ENCODE results near the gene SMPD3.

SMPD3 gene

DNA sequence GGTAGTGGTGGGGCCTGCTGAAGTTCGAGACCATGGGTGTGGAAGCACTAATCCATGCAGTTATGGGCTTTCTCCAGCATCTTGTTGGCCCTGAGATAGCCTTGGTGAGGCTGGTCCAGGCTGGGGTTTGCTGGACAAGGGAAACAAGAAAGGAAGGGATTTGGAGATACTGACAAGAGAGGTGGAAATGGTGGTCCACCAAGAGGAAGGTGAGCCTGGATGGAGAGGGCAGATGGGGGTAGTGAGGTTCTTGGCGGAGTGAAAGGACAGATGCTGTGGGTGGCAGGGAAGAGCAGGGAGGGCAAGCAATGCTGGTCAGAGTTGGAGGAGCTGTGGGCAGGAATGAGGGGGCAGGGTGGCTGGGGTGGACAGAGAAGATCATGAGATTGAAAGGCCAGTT lies 5.5 kb upstream of the SMPD3 start:
- Histone ChIP-seq H3K36me3 (ENCODE audit: control insufficient read depth, insufficient read depth, low read length) (no peaks in the 10 kb centered on the region), H3K4me1 (ENCODE audit: control insufficient read depth, insufficient read depth, low read length, poor library complexity, severe bottlenecking) (peaks cover 20% of the 10 kb centered on the region), H3K9me3 (ENCODE audit: control insufficient read depth, low read length) (no peaks in the 10 kb centered on the region), H3K27ac (ENCODE audit: low read depth, low read length, severe bottlenecking) (no peak overlapping the region), H3K4me3 (ENCODE audit: extremely low read depth, insufficient read depth, low read length, poor library complexity, severe bottlenecking) (no peak overlapping the region)
- WGBS, 2 experiments (ENCODE audit: insufficient coverage in 2 of 2): 81 to 91% methylated on average over 2 of the region's 2 CpGs

GRCh38 chr16:68452176-68452575 lies 3.9 kb upstream of the SMPD3 start:
- Histone ChIP-seq H3K4me1 (ENCODE audit: control insufficient read depth, insufficient read depth, low read length, poor library complexity, severe bottlenecking) (peaks cover 24% of the 10 kb centered on the region), H3K9me3 (ENCODE audit: control insufficient read depth, low read length) (no peaks in the 10 kb centered on the region), H3K27ac (ENCODE audit: low read depth, low read length, severe bottlenecking) (peak overlapping the region; percentile 51), H3K4me3 (ENCODE audit: extremely low read depth, insufficient read depth, low read length, poor library complexity, severe bottlenecking) (no peak overlapping the region), H3K36me3 (ENCODE audit: control insufficient read depth, insufficient read depth, low read length) (no peaks in the 10 kb centered on the region)
- 42 to 44% methylated on average over 1 of the region's 1 CpG for WGBS, 2 experiments (ENCODE audit: insufficient coverage in 2 of 2)

DNA sequence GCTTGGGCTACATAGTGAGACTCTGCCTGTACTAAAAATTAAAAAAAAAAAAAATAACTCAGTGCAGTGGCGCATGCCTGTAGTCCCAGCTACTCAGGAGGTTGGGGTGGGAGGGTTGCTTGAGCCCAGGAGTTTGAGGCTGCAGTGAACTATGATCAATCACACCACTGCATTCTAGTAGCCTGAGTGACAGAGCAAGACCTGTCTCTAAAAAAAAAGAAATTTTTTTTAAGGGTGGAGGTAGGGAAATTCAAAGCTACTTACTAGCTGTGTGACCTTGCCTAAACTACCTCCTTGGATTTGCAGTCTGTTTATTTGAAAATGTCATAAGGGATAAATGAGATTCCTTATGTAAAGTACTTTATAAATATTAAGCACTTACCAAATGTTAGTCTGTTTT lies 3.4 kb upstream of the SMPD3 start:
- WGBS, 2 experiments (ENCODE audit: insufficient coverage in 2 of 2): no CpG with 5 or more reads among the region's 1 CpG
- Histone ChIP-seq H3K36me3 (ENCODE audit: control insufficient read depth, insufficient read depth, low read length) (no peaks in the 10 kb centered on the region), H3K4me1 (ENCODE audit: control insufficient read depth, insufficient read depth, low read length, poor library complexity, severe bottlenecking) (peaks cover 24% of the 10 kb centered on the region), H3K4me3 (ENCODE audit: extremely low read depth, insufficient read depth, low read length, poor library complexity, severe bottlenecking) (no peak overlapping the region), H3K27ac (ENCODE audit: low read depth, low read length, severe bottlenecking) (no peak overlapping the region), H3K9me3 (ENCODE audit: control insufficient read depth, low read length) (no peaks in the 10 kb centered on the region)

DNA sequence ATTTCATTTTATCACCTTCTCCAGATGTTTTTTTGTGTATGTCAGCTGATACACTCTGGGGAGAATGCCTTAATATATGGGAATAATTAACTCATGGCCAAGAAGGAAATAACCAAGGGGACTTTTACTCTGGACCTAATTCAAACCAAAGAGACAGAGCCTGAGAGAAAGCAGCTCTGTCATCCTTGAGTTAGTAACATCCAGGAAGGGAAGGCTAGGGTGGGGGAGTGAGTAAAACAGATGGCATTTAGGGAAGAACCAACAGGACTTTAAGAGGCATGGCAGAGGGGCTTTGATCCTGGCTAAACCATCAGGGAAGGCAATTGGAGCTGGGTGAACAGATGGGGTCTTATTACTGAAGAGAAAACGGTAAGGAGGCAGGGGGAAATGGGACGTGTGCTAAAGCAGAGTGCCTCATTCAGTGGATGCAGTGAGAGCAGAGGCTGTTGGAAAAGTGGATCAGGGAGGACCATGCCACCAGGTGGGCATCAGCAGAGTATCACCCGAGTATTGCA lies 2.5 kb upstream of the SMPD3 start:
- WGBS, 2 experiments (ENCODE audit: insufficient coverage in 2 of 2): 77 to 78% methylated on average over 3 of the region's 3 CpGs

DNA sequence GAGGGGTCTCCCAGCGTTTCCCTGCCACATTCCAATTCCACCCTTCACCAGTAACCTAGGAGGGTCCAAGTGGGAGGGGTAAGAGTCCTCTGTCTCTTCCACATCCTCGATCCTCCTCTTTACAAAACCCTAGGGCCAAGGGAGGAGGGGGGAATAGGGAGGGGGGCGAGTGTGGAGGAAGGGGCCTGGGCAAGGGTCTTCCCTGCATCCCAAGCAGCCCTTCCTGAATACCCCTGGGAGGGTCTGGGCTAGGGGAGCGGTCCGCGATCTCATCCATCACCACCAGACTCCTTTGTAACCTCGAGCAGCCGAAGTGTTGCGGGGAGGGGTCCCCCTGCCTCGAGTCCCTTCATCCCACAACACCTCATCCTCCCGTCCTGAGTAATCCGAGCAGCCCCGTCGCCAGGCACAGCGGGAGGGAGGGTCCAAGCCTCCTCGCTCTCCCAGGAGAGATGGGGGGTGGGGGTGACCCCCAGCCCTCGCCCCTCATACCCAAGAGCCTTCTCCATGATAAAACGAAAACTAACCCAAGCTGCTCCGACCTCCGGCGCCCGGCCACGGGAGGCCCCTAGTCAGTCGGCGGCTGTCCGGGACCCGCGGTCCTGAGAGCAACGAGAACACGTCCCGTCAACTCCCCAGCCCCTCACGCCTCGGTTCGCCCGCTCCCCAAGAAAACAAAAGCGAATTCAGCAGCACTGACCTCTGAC lies 502 bp downstream of the SMPD3 start:
- peaks cover 24% of the 10 kb centered on the region for H3K4me1 ChIP-seq (ENCODE audit: control insufficient read depth, insufficient read depth, low read length, poor library complexity, severe bottlenecking)
- H3K9me3 ChIP-seq (ENCODE audit: control insufficient read depth, low read length): no peaks in the 10 kb centered on the region
- H3K4me3 ChIP-seq (ENCODE audit: extremely low read depth, insufficient read depth, low read length, poor library complexity, severe bottlenecking): peak overlapping the region; percentile 30
- H3K27ac ChIP-seq (ENCODE audit: low read depth, low read length, severe bottlenecking): peak overlapping the region; percentile 5
- no peaks in the 10 kb centered on the region for H3K36me3 ChIP-seq (ENCODE audit: control insufficient read depth, insufficient read depth, low read length)
- WGBS, 2 experiments (ENCODE audit: insufficient coverage in 2 of 2): 2 to 3% methylated on average over 18 to 19 of the region's 36 CpGs

More for the DNA sequence above, 2.5 kb upstream of the SMPD3 start:
- Histone ChIP-seq H3K27ac (ENCODE audit: low read depth, low read length, severe bottlenecking) (no peak overlapping the region), H3K9me3 (ENCODE audit: control insufficient read depth, low read length) (no peaks in the 10 kb centered on the region), H3K4me1 (ENCODE audit: control insufficient read depth, insufficient read depth, low read length, poor library complexity, severe bottlenecking) (peaks cover 24% of the 10 kb centered on the region), H3K4me3 (ENCODE audit: extremely low read depth, insufficient read depth, low read length, poor library complexity, severe bottlenecking) (no peak overlapping the region), H3K36me3 (ENCODE audit: control insufficient read depth, insufficient read depth, low read length) (no peaks in the 10 kb centered on the region)

DNA sequence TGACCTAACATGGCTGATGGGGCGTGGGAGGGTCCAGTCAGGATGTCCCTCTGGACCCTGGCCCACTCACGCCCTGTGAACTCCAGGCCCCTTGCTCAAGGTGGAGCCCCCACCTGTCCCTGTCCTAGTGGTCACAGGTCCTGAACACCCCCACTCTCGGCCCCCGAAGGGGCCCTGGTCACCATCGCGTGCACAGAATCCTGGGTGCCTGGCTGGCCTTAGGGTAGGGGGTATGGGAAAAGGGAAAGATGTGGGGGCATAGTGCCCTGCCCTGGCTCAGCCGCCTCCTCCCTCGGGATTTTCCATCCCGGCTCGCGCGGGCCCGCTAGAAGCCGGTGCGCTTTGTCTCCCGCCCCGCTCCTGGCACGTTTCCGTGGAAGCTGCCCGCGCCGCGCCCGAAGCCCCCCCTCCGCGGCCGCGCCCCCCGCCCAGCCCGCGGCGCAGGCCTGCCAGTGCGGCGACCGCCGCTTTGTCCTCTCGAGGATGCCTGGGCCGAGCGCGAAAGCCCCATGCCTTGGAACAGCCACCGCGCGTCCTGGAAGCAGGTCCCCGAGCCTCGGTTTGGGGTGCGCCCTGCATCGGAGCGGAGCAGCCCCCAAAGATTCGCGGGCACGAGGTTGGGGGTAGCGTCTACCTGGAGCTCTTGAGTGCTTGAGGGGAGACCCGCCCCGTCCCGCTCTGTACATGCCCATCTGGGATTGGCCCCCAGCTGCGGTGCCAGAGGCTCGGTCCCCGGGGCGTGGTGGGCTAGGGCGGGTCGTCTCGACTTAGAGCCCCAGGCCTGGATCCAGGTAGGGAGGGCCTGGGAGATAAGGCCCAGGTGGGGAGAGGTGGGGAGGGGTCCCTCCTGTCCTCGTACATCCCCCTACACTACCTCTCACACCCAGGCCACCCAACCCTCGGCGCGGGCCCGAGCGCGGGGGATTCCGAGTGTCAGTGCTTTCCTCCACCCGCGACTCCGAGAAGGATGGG lies 1.3 kb downstream of the SMPD3 start:
- Histone ChIP-seq H3K9me3 (ENCODE audit: control insufficient read depth, low read length) (no peaks in the 10 kb centered on the region), H3K4me3 (ENCODE audit: extremely low read depth, insufficient read depth, low read length, poor library complexity, severe bottlenecking) (no peak overlapping the region), H3K27ac (ENCODE audit: low read depth, low read length, severe bottlenecking) (no peak overlapping the region), H3K36me3 (ENCODE audit: control insufficient read depth, insufficient read depth, low read length) (no peaks in the 10 kb centered on the region), H3K4me1 (ENCODE audit: control insufficient read depth, insufficient read depth, low read length, poor library complexity, severe bottlenecking) (peaks cover 19% of the 10 kb centered on the region)
- WGBS, 2 experiments (ENCODE audit: insufficient coverage in 2 of 2): 22 to 34% methylated on average over 36 to 46 of the region's 73 CpGs

- Histone ChIP-seq H3K4me1 (ENCODE audit: control insufficient read depth, insufficient read depth, low read length, poor library complexity, severe bottlenecking) (peaks cover 7% of the 10 kb centered on the region), H3K9me3 (ENCODE audit: control insufficient read depth, low read length) (no peaks in the 10 kb centered on the region), H3K36me3 (ENCODE audit: control insufficient read depth, insufficient read depth, low read length) (no peaks in the 10 kb centered on the region), H3K4me3 (ENCODE audit: extremely low read depth, insufficient read depth, low read length, poor library complexity, severe bottlenecking) (no peak overlapping the region), H3K27ac (ENCODE audit: low read depth, low read length, severe bottlenecking) (no peak overlapping the region)
- WGBS, 2 experiments (ENCODE audit: insufficient coverage in 2 of 2): 0% methylated on average over 1 of the region's 1 CpG
Measured at GRCh38 chr16:68445458-68445857, 2.9 kb downstream of the SMPD3 start.

DNA sequence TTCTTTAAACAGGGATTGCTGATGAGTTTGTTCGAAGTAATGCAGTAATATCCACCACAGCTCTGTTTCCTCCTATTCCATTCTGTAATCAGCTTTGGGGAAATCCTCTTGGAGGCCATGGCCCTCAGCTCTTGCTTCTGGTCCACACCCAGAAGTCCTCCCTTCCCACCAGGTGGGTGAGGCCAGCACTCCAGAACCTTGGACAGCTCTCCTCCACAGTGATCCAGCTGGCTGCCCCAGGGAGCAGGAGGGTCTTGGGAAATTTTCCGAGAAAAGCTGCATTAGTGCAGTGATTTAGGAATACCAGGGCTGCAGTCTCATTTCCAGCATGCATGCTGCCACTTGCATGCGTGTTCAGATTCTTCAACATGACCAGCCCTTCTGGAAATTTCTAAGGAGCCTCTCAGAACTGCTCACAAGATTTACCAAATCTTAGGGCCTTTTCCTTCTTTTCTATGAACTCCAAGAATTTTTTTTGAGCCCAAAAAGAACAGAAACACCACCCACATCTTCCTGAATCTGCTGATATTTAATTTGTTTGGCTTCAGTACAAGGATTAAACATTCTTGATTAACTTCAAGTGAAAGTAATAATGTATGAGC lies 4.2 kb downstream of the SMPD3 start:
- WGBS, 2 experiments (ENCODE audit: insufficient coverage in 2 of 2): 39 to 42% methylated on average over 2 of the region's 3 CpGs
- Histone ChIP-seq H3K9me3 (ENCODE audit: control insufficient read depth, low read length) (no peaks in the 10 kb centered on the region), H3K36me3 (ENCODE audit: control insufficient read depth, insufficient read depth, low read length) (no peaks in the 10 kb centered on the region), H3K4me3 (ENCODE audit: extremely low read depth, insufficient read depth, low read length, poor library complexity, severe bottlenecking) (no peak overlapping the region), H3K27ac (ENCODE audit: low read depth, low read length, severe bottlenecking) (no peak overlapping the region), H3K4me1 (ENCODE audit: control insufficient read depth, insufficient read depth, low read length, poor library complexity, severe bottlenecking) (peaks cover 5% of the 10 kb centered on the region)

DNA sequence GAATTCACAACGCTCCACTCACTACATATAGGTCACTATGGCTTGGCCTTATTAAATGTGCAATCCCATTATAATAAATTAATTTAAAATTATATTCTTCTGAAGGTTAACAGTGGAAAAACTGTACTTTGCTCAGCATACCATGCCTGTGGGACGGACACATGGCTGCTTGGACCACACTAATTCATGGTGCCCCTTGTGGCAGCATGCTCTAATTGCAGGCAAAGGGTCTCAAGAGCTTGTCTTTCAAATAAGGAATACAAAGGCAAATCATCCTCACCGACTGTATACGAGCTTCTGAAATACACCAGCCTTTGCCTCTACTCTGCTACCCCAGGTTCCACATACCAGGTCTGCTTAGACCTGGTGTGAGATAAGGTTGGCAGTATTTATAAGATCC lies 11.7 kb downstream of the SMPD3 start:
- 70 to 89% methylated on average over 1 to 3 of the region's 4 CpGs for WGBS, 2 experiments (ENCODE audit: insufficient coverage in 2 of 2)
- no peak overlapping the region for H3K27ac ChIP-seq (ENCODE audit: low read depth, low read length, severe bottlenecking)
- no peaks in the 10 kb centered on the region for H3K4me1 ChIP-seq (ENCODE audit: control insufficient read depth, insufficient read depth, low read length, poor library complexity, severe bottlenecking)
- no peaks in the 10 kb centered on the region for H3K9me3 ChIP-seq (ENCODE audit: control insufficient read depth, low read length)
- no peak overlapping the region for H3K4me3 ChIP-seq (ENCODE audit: extremely low read depth, insufficient read depth, low read length, poor library complexity, severe bottlenecking)
- H3K36me3 ChIP-seq (ENCODE audit: control insufficient read depth, insufficient read depth, low read length): no peaks in the 10 kb centered on the region

DNA sequence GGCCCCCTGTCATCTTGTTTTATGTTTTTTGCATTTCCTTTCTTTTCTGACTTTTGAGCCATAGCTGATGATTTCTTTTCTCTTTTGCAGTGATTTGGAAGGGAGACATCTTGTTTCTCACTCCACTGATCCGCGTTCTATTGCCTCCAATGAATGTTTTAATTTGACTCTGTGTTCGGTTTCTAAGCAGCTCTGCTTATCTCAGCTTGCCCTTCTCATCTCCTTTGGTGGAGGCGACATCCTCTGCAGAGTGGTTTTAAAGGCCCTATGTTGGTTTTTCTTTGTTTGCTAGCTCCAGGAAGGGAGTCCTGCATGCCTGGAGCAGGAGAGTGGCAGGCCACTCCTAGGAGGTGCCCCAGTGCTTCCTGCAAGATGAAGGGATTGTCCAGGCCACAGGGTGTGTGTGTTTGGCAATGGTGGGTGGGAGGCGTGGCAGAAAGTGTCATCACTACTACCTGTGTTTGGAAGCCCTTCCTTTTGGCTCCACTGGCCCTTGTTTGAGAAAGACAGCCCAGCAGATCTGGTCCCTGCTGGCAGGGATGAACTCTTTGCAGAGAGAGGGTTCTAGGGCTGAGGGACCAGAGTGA lies 13.6 kb downstream of the SMPD3 start:
- no peaks in the 10 kb centered on the region for H3K9me3 ChIP-seq (ENCODE audit: control insufficient read depth, low read length)
- H3K27ac ChIP-seq (ENCODE audit: low read depth, low read length, severe bottlenecking): no peak overlapping the region
- H3K36me3 ChIP-seq (ENCODE audit: control insufficient read depth, insufficient read depth, low read length): no peaks in the 10 kb centered on the region
- no peaks in the 10 kb centered on the region for H3K4me1 ChIP-seq (ENCODE audit: control insufficient read depth, insufficient read depth, low read length, poor library complexity, severe bottlenecking)
- H3K4me3 ChIP-seq (ENCODE audit: extremely low read depth, insufficient read depth, low read length, poor library complexity, severe bottlenecking): no peak overlapping the region
- WGBS, 2 experiments (ENCODE audit: insufficient coverage in 2 of 2): 71% methylated on average over 4 to 5 of the region's 5 CpGs

Measured in mesodermal cell (in vitro differentiated cells).